Hematopoietic multipotent progenitor cell treated with erythropoietin and hydrocortisone succinate and interleukin-3 and kit ligand, for 6 days (in vitro differentiated cells): ENCODE measurements around the gene TMEM9.
A peak's percentile ranks its signal among the peaks of the same experiment; 100 is the strongest.
"Not testable (repeated sequence)": the region's sequence is repeated elsewhere in the genome, so short reads cannot be mapped to it uniquely, and the experiment has no call there.

Experiments used
- DNase-seq: peaks from one replicate; pipeline ENCODE4 v3.0.0-alpha.2; 2015

TMEM9 gene

DNA sequence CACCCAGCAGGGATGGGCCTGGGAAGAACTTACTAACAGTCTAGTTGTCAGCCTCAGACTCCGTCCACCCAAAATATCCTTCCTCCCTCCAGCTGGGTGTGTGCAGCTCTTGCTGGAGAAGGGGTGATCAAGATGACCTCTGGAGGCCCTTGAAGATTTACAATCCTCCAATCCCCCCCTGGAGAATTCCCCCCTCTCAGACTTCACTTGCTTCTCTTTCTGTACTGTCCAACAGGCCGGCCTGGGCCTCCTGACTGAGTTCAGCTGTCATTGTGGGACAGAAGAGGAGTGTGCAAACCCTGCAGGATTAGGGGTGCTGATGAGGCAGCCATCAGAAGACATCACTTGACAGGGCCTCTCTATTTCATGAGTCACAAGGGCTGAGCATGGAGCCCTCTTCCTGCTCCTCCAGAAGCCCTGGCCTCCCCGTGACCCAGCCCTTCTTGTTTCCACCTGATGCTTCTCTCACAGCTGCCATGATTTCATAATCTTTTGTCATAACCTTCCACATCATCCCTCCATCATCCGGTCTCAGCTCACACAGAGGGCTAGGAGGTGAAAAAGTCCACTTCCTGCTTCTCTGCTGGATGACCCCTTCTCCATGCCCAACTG is 18.8 kb upstream of the TMEM9 start:
- no peak for DNase-seq

GRCh38 chr1:201172326-201172725 is 18.1 kb upstream of the TMEM9 start:
- no peak for DNase-seq

- DNase-seq: peak; percentile 58
Measured at GRCh38 chr1:201171063-201172036, 17.1 kb upstream of the TMEM9 start.

- peak; percentile 93 for DNase-seq
Measured at GRCh38 chr1:201170533-201171062, 16.3 kb upstream of the TMEM9 start.

DNA sequence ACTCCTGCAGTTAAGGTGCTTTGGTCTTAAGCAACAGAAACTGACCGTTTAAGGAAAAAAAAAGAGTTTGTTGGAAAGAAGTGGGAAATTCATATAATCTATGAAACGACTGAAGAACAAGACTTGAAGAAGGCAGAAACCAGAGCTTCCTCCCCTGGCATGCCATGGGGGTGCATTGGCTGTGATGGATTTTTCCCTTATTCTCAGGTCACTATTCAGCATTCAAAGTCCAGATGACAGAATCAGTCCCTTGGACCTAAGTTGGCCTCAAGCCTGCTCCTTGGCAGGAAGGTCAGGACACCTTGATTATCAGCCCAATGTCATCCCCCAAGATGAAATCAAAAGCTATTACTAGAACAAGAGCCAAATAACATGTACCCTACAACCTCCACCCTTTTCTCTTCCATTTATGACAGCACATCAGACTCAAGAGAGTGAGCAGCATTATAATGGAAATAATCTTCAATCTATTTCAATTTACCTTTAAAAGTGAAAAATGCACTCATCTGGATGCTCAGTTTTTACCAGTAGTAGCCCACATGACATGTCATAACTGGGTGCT is 15.8 kb upstream of the TMEM9 start:
- DNase-seq: no peak

- no peak for DNase-seq
Measured at GRCh38 chr1:201169203-201169602, 14.9 kb upstream of the TMEM9 start.

GRCh38 chr1:201167041-201167991 is 13.0 kb upstream of the TMEM9 start:
- DNase-seq: no peak

DNA sequence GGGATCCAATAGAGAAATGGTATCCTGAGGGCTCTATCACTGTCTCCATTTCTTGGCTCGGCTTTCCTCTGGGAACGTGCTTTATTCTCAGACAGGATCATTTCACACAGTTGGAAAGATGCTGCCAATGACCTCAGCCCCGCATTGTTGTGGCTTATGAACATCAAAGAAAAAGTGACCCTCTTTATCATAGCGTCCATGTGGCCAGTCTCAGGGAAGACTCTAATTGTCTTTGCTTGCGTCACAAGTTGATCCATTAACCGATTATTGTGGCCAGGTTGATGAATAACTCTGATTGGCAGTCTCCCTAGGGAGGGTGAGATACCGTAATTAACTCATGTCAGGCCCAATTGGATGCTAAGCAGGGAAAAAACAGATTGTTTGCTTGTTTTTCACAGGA is 10.4 kb upstream of the TMEM9 start:
- DNase-seq: no peak

DNA sequence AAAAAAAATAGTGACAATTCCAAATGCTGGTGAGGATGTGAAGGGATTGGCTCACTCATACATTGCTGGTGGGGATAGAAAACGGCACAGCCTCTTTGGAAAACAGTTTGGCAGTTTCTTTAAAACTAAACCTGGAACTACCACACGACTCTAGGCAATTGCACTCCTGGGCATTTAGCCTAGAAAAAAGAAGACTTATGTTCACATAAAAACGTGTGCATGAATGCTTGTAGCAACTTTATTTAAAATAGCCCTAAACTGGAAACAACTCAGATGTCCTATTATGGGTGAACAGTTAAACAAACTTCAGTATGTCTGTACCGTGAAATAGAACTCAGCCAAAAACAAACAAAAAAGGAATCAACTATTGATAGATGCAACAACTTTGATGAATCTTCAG is 9.4 kb upstream of the TMEM9 start:
- no peak for DNase-seq

GRCh38 chr1:201163036-201163435 is 8.8 kb upstream of the TMEM9 start:
- DNase-seq: not testable (repeated sequence)

GRCh38 chr1:201157949-201158348 is 3.7 kb upstream of the TMEM9 start:
- no peak for DNase-seq

GRCh38 chr1:201156819-201157218 is 2.5 kb upstream of the TMEM9 start:
- peak; percentile 15 for DNase-seq

- no peak for DNase-seq
Measured at GRCh38 chr1:201156346-201156745, 2.1 kb upstream of the TMEM9 start.

- DNase-seq: no peak
Measured at GRCh38 chr1:201155354-201155753, 1.1 kb upstream of the TMEM9 start.

DNA sequence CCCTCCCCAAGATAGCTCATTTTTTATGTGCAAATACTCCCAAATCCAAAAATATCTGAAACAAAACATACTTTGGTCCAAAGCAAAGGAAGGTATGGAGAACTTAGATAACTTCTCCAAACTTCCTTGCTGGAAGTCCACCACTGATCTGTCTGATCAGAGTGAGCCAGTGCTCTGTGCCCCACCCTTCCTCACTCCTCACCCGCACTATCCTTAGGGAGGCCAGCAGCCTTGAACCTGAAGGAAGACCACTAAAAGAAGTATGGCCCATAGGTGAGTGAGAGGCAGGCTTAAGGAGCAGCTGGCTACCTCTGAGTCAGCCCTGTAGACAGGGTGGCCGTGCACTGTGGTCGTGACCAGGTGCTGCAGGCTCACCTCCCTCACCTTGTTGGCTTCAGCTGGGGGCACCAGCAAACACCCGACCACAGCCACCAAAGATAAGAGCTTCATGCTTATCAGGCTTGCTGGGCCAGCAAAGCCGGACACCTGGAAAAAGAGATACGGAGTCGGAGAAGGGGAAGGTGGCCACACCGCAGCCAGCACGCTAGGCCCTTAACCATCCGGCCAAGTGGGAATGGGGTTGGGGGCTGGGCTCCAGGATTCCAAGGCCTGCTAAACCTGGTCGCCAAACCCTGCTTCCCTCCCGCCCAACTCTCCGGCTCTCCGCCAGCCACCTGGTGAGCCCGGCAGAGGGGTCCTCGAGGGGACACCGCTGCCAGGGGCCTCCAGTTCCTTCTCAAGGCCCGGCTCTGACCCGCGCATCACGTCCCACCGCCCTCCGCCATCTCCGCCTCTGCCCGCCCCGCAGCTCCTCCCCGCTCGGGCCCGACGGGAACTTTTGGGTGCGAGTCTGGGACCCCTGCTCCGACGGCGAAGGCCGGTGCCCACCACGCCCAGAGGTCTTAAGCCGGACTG is 543 bp downstream of the TMEM9 start:
- peak; percentile 74 for DNase-seq

- peak; percentile 82 for DNase-seq
Measured at GRCh38 chr1:201149400-201149799, 4.9 kb downstream of the TMEM9 start.

DNA sequence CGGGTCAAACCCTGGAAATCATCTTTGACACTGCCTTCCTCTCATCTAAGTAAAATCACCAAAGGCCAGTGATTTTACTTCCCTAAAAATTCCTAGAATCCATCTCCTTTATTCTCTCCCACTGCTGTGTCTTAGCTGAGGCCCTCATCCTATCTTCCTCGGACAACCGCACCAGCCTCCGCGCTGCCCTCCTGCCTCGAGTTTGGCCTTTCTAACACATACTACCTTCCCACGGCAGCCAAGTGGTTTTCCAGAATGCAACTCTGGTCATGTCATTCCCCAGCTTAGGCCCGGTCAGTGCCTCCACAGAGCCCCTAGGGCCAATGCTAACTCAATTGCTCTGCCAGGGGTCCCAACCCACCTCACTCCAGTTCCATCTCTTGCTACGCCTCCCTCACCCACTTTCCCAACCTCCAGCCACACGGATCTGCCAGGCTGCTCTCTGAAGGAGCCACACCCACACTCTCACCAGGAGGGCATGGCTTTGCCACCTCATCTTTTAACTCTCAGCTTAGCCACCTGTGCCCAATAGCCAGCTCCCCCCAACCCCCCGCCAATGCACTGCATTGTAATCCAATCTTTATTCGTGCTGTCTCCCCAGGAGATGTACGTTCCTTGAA is 6.8 kb downstream of the TMEM9 start:
- DNase-seq: no peak

DNA sequence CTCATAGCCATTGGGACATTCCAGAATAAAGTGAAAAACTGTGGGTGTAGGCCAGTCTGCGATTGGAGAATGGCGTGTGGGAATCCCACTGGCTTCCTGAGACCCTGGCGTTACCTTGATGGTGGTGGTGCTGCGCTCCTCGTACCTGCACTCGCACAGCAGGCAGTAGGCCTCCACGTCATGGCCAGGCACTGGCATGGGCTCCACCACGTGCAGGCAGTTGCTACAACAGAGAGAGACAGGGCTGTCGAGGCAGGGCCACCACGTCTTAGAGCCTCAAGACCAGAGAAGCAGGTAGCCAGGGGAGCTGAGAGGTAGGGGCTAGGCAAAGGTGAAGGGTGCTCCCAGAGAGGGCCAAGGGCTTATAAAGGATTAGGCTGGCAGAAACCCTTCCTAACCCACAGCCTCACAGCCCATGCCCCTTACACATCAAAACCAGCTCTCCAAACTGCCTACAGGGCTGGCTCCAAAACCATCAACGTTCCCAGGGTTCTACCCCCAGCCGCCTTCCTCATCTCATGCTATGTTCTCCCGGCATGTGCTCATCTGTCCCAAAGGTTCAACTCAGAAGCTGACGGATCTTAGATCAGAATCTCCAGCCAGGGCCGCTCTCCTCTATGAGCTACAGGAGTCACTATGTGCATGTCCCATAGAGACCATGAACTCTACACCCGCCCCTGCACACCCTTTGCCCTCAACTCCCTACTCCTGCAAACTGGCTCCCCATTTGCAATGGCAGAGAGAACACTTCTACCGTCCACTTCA is 7.5 kb downstream of the TMEM9 start:
- no peak for DNase-seq

- no peak for DNase-seq
Measured at GRCh38 chr1:201145816-201146215, 8.5 kb downstream of the TMEM9 start.

DNA sequence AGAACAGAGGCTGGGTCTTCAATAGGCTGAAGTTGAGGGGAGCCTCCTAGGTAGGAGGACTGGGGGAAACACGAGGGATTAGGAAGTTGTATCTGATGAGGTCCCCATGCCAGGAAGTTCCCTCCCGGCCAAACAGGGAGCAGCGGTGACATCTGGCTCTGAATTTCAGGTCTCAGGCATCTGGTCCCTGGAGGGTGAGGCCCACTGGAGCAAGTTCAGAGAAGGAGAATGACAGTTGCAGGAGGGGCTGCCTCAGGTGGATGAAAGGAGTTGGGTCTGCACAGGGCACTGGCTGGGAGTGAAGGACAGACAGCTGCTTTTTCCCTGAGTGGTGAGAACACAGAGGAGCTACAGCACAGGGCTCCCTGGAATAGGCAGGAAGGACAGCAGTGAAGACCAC is 9.1 kb downstream of the TMEM9 start:
- no peak for DNase-seq
